OCI-LY1 (cell line): ENCODE results near the gene DRICH1.

ENCODE experiments used
- CTCF ChIP-seq: fragments of 200-600 bp; sonication (generic), shearing (Covaris generic); IDR thresholded peaks from 2 replicates; pipeline ENCODE4 v1.5.1; 2017; ENCODE audit warnings: mild to moderate bottlenecking, antibody characterized with exemption, low read length, moderate library complexity, mixed read lengths
- EZH2 ChIP-seq: fragments of 200-600 bp; sonication (generic), shearing (Covaris generic); IDR thresholded peaks from 2 replicates; pipeline ENCODE4 v1.8.0; 2017; ENCODE audit warnings: borderline replicate concordance, mixed run types, mild to moderate bottlenecking, antibody characterized with exemption, low read length, moderate library complexity, mixed read lengths

- TF ChIP-seq CTCF, result no peak
- TF ChIP-seq EZH2, result no peak
Measured at GRCh38 chr22:23565915-23566704, 66.0 kb downstream of the DRICH1 start.
